Fibroblast of skin of scalp (primary cell): Measurements from ENCODE around the gene BEST2.
"Not testable (repeated sequence)": the region's sequence is repeated elsewhere in the genome, so short reads cannot be mapped to it uniquely, and the experiment has no call there.

ENCODE experiments used
- DNase-seq: peaks from one replicate; pipeline ENCODE4 v3.0.0-alpha.2; 2013

Gene BEST2

DNA sequence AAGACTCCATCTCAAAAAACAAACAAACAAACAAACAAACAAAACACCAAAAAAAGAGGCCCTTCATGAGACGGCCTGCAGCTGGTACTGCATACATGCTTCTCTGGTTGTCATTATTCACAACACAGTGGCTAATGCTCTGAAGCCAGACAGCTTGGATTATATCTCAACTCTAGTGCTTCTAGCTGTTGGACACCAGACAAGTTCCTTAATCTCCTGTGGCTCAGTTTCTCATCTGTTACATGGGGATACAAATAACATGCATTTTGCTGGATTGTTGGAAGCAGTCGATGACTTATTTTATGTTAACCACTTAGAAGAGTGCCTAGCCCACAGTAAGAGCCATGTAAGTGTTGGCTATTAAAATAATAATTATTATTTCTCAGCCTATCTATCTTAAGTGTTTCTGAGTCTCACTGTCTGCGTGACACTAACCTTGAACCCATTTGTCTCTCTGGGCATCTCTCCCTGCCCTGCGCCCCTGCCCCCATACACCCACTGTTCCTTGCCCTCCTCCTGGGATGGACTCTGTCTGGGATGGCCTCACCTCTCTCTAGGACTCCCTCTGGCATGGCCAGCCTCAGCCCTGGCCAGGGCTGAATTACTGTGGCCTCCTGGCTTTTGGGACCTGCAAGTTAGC, 36.6 kb downstream of the BEST2 start:
- DNase-seq: no peak

DNA sequence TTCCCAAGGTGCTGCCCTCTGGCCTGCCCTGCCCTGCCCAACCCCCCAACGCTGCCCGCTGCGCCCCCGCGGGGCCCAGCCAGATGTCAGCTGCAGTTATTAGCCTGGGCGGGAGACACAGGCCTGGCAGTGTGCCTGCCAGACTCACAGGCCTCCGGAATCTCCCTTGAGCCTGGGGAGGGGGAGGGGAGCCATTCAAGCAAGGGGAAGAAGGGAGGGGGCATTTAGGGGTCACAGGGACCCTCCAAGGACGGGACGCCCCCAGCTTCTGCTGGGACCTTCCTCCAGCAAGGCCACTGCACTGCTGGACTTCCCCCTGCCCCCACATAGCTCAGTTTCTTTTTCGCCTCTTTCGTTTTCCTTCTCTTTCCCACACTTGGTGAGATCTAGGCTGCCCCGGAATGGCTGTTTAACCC, 37.1 kb downstream of the BEST2 start:
- peak; percentile 83 for DNase-seq

DNA sequence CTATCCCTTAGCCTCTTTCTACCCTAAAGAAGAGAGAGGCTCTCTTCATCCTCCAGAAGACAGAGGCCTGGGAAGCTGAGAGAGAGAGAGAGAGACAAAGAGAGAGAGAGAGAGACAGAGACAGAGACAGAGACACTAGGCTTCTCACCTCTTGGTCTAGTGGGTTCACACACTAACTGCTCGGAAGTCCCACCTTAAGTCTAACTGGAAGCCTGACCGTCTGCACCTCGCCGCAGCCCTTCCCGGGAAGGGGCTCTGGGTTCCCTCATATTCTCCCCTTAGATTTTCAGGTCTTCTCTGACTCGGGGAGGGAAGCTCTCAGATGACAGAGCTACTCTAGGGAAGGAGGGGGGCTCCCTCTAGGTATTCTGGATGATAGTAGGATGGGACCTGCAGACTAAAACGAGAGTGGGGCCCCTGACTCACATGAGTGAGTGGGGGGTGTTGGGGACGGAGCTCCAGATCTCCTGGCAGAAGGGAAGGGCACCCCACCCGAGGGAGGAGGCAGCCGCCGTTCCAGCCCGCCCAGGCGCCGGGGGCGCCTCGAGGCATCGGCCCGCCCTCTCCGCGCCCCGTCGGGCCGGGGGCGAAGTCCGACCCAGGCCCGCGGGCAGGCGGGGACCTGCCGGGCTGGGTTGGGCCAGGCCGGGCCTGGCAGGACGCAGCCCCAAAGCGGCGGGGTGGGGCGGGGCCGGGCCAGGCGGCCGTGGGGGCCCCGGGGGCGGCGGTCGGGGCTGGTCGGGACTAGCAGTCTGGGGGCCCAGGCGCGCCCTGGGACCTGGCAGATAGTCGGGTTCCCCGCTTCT, 37.7 kb downstream of the BEST2 start:
- no peak for DNase-seq

DNA sequence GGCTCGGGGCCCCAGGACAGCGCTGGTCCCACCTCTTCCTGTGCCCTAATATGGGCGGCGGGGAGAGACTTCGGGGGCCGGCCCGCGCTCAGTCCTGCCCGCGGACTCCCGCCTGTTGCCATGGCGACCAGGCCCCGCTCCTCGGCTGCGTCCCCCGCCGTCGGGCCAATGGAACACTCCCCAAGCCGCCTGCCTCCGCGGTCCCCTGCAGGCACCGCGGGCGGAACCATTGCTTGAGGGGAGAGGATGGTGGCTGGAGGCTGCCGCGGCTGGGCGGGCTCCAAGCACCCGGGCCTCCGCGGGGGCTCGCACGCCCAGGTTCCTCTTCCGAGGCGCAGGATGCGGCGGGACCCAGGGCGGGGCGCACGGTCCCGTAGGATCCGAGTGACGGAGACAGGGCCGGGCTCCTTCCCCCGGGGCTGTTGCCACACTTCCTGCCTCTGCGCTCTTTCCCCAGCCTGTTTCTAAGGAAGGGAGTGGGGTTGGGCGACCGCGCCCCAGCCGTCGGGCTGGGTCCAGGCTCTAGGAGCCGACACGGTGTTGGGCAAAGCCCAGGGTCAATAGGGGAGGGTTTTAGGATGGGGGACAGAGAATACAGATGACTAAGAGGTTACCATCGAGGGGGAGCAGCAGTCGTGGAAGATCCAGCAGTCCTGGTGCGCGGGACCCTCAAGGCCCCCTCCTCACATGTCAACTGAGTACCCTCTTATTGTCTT, 38.5 kb downstream of the BEST2 start:
- DNase-seq: peak; percentile 98

DNA sequence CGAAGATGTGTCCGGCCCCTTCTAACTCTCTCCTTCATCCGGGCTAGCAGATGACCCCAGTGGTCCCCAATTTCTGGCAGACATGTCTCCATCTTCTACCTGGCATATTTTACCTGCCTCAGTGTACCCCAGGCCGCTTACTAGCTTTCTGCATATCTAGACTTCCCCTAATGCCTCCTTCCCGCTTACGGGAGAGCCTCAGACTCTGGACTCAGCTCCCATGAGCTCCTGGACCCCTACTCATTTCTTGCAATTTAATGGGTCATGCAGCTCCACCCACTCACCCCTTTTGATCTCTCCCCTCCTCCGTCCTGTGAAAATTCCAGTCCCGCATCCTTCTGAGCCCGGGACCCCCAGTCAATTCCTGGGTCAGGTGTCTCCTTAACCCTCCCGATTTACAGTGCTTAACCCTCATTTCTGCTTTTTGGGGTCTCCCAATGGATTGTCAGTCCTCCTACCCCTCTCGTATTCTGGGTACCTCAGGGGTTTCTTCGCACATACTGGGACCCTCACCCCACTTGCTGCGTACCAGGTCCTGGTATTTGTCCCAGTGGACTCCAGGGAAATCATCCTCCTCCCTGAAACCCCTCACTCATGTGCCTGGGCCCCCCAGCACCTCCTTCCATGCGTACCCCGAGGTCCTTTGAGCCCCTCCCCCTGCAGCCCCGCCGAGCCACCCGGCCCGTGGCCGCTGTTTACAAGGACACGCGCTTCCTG, 39.2 kb downstream of the BEST2 start:
- DNase-seq: no peak

DNA sequence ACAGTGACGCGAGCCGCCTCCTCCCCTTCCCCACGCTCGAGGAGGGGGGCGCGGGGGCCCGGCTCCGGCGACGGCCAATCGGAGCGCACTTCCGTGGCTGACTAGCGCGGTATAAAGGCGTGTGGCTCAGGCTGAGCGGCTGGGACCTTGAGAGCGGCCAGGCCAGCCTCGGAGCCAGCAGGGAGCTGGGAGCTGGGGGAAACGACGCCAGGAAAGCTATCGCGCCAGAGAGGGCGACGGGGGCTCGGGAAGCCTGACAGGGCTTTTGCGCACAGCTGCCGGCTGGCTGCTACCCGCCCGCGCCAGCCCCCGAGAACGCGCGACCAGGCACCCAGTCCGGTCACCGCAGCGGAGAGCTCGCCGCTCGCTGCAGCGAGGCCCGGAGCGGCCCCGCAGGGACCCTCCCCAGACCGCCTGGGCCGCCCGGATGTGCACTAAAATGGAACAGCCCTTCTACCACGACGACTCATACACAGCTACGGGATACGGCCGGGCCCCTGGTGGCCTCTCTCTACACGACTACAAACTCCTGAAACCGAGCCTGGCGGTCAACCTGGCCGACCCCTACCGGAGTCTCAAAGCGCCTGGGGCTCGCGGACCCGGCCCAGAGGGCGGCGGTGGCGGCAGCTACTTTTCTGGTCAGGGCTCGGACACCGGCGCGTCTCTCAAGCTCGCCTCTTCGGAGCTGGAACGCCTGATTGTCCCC, 39.9 kb downstream of the BEST2 start, which contains the start of gene JUNB:
Gene JUNB (plus strand): TSS at position 142 of the 706 bp plus-strand sequence. CDS start 286 bp downstream, at position 428.
- peak; percentile 98 for DNase-seq

DNA sequence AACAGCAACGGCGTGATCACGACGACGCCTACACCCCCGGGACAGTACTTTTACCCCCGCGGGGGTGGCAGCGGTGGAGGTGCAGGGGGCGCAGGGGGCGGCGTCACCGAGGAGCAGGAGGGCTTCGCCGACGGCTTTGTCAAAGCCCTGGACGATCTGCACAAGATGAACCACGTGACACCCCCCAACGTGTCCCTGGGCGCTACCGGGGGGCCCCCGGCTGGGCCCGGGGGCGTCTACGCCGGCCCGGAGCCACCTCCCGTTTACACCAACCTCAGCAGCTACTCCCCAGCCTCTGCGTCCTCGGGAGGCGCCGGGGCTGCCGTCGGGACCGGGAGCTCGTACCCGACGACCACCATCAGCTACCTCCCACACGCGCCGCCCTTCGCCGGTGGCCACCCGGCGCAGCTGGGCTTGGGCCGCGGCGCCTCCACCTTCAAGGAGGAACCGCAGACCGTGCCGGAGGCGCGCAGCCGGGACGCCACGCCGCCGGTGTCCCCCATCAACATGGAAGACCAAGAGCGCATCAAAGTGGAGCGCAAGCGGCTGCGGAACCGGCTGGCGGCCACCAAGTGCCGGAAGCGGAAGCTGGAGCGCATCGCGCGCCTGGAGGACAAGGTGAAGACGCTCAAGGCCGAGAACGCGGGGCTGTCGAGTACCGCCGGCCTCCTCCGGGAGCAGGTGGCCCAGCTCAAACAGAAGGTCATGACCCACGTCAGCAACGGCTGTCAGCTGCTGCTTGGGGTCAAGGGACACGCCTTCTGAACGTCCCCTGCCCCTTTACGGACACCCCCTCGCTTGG, 40.7 kb downstream of the BEST2 start:
- DNase-seq: peak; percentile 52

DNA sequence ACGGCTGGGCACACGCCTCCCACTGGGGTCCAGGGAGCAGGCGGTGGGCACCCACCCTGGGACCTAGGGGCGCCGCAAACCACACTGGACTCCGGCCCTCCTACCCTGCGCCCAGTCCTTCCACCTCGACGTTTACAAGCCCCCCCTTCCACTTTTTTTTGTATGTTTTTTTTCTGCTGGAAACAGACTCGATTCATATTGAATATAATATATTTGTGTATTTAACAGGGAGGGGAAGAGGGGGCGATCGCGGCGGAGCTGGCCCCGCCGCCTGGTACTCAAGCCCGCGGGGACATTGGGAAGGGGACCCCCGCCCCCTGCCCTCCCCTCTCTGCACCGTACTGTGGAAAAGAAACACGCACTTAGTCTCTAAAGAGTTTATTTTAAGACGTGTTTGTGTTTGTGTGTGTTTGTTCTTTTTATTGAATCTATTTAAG, 41.3 kb downstream of the BEST2 start:
- DNase-seq: no peak

DNA sequence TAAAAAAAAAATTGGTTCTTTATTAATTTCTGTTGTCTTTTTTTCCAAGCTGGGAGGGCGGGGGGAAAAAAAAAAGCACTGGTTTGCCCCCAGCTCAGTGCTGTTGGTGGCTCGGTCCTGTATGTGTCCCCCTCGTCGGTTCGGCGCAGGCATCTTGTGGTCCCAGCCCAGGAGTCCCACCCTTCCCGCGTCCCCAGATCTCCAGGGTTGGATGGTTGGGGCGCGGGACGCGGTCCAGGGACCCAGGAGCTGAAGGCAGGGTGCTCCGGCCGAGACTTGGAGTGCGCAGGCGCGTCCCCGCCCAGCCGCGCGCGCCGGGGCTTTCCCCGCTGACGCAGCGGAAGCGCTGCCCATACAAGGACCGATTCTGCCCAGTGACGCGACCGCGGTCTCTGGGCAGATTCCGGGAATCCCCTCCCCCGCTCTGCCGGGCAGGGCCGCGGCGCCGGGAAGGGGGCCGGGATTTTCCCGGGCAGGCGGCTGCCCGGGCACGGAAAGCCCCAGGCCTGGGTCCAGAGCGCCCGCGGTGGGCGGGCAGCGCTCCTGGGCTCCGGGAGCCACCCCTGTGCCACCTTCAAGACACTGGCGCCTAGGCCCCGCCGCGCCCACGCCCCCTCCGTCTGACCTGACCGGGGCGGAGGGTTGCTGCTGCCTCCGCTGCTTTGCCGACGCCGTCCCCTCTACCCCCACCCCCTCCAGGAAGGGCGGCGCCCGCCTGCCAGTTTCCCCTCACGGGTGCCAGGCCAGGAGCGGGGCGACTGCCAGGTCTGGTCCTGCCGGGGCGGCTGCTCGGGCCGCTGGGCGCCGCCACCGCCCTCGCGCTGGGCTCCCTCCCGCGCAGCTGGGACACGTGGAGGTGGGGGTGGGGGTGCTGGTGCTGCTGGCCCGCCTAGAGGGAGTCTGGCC, 42.0 kb downstream of the BEST2 start:
- DNase-seq: peak; percentile 95

DNA sequence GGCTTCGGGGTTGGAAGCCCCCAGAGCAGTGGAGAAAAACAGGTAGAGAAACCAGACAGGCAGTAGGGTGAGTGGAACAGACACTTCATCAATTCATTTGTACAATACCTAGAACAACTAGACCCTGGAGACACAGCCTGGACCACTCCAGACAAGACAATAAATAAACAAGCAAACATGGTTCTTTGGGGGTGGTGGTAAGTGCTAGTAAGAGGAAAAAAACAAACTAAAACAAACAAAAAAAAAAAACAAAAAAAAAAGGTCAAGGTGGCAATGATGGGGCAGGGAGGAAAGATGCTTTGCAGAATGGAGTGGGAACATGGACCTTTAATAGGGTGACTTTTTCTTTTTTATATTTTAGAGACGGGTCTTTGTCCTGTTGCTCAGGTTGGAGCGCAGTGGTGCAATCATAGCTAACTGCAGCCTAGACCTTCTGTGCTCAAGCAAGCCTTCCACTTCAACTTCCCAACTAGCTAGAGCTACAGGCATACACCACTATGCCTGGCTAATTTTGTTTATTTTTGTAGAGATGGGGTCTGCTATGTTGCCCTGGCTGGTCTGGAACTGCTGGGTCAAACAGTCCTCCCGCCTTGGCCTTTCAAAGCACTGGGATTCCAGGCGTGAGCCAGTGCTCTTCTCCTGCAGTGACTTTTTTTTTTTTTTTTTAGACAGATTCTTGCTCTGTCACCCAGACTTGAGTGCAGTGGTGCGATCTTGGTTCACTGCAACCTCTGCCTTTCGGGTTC, 42.8 kb downstream of the BEST2 start:
- DNase-seq: no peak

DNA sequence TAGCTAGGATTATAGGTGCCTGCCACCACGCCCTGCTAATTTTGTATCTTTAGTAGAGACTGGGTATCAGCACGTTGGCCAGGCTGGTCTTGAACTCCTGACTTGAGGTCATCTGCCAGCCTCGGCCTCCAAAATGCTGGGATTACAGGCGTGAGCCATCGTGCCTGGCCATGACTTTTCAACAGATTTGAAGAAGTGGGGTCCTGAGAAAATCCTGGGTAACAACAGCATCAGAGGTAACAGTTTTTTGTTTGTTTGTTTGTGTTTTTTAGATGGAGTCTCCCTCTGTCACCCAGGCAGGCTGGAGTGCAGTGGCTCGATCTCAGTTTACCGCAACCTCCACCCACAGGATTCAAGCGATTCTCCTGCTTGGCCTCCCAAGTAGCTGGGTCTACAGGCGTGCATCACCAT, 43.4 kb downstream of the BEST2 start:
- no peak for DNase-seq

DNA sequence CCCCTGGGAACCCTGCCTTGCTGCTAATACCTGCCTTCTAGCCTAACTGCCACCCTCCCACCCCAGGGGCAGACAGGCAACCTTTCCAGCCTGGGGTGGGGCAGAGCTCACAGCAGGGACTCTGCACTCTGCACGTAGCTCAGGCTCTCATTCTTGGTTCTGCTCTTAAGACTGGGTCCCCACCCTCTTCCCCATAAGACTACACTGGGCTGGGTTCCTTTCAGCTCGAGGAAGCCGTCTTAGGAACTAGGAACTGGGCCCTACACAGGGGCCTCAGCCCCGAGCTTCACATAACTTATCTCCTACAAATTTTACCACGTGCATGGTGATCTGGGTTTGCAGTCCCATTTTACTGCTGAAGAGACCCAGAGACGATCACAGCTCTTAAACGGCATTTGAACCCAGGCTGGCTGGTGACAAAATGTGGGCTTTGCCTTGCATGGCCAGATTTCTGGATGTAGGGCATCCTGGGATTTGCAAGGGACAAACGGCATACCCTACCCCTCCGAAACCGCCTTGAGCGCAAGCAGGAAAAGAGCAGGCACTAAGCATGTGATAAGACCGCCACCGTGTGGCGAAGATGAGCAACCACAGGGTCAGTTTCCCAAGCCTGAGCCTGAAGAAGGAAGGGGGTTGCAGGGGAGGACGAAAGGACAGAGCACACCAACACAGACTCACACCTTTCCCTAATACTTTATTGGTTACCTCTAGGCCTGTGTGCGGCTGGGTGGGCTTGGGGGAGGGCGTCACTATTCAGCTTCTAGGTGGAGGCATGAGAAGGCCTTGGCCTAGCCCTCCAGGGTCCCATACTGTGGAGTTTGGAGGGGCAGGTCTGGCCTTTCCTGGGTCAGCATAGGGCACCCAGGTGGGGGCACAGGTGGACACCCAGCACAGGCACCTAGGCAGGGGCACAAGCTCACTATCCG, 44.8 kb downstream of the BEST2 start:
- DNase-seq: peak; percentile 83

DNA sequence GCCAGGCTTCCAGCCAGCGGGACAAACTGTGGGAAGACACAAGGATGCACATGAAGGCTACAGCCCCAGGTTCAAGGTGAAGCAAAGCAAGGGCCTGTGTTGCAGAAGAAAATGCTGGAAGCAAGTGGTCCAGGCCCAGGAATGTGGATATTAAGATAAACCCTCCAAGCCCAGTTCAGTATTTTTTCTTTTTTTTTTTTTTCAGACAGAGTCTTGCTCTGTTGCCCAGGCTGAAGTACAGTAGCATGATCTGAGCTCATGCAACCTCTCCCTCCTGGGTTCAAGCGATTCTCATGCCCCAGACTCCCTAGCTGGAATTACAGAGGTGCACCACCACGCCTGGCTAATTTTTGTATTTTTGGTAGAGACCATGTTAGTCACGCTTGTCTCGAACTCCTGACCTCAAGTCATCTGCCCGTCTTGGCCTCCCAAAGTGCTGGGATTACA, 45.6 kb downstream of the BEST2 start:
- DNase-seq: no peak

DNA sequence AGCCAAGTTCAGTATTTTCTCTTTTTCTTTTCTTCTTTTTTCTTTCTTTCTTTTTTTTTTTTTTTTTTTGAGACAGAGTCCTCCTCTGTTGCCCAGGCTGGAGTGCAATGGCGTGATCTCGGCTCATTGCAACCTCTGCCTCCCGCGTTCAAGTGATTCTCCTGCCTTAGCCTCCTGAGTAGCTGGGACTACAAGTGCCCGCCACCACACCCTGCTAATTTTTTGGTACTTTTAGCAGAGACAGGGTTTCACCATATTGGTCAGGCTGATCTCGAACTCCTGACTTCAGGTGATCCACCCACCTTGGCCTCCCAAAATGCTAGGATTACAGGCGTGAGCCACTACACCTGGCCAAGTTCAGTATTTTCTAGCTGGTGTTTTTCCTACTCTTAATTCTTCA, 46.0 kb downstream of the BEST2 start:
- not testable (repeated sequence) for DNase-seq

DNA sequence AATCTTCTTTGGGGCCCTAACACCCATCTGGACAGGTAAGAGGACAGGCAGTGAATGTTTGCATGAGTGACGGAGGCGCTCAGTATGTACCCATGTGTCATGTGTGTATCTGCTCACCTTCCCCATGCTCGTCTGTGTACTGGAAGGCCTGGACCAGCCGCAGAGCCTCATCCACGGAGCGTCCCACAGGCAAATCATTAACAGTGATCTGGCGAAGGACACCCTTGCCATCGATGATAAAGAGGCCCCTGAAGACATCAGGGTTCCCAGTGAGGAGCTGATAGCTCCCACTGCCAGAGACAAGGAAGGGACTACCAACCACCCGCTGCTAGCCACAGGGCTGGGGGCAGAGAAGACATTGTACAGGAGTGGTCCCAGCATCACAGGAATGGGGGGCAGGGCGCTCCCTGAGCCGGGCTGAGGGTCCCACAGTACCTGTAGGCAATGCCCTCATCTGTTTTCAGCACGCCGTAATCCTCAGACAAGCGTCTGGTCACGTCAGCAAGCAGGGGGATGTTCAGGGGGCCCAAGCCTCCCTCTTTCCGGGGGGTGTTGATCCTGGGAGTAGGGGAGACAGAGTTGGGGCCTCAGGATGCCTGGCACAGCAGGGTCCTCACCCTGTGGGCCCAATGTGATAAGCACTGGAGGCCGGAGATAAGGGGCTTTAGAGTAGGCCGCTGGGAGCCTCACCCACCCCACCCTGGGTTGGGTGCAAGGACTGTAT, 48.3 kb downstream of the BEST2 start:
- no peak for DNase-seq

DNA sequence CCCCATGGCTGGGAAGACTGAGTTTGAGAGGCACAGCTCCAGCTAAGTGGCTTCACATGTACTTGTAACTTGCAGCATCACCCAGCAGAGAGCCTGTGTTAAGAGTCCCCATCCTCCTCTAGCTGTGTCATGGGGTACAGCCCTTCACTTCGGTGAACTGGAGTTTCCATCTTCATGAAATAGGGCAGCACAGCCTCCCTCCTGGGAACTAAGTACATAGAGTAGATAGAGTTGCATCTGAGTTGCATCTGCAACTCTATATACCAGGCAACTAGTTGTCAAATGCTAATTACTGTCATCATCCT, 48.8 kb downstream of the BEST2 start:
- DNase-seq: no peak

DNA sequence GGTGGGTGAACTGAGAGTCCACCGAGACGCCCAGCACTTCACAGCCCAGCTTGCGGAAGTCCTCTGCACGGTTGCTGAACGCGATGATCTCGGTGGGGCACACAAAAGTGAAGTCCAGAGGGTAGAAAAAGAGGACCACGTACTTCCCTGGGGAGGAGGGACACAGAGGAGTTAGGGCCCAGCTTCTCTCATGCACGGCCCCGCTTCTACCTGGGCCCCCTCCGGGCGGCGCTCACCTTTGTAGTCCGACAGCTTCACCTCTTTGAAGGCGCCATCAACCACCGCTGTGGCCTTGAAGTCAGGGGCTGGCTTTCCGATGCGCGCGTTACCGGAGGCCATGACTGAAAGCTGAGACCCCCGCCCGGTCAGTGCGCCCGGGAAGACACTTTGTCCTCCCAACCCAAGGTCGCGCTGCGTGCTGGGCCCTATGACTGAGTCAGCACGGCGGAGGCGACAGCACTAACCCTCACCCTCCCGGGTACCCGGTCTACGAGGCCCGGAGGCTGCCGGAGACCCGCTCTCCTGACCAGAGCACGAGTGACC, 49.4 kb downstream of the BEST2 start:
- no peak for DNase-seq
